ENCODE results near the gene OPTC. TPM values are rescaled to one million over a fixed set of nuclear protein-coding genes. Genes with fewer than 3 reads are reported as not detected.

Gene OPTC
- total and polyA plus RNA-seq, 4 donors, result not detected

DNA sequence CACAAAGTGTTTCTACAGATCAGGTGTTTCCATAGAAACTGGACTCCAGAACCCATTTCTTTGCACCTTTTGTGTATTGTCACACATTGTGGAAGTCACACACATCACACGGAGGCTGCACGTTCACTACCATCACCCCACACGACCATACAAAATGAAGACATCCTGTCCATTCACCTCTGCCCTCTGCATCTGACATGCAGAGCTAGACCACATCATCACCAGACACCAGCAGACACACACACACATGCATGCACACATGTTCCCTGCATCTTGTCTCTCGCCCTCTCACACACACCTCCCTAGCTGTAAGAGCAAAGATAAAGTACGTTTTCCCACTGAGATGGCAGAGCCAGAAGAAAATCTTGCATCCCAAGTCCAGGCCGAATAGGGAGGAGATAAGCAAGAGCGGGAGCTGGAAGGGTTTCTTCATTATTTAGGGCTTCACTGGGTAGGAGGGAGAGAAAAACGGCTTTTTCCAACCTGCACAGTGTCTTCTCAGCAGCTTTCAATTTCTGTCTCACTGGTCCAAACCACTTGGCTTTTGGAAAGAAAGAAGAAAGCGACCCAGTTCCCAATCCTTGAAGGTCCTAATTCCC lies 17.6 kb upstream of the OPTC start:
- H3K4me1 ChIP-seq (ENCODE audit: control insufficient read depth in 5 of 5, insufficient read depth in 5 of 5, low read length in 5 of 5), result peaks cover 0 to 40% (median 6%) of the 10 kb centered on the region in 5 donors
- peak in 2 of 3 donors; percentile 31 to 35 for DNase-seq
- peak overlapping the region; percentile 44 for H3K4me3 ChIP-seq
- H3K9ac ChIP-seq (ENCODE audit: insufficient read depth in 1 of 2, low read length in 2 of 2), result no peak overlapping the region
- no peaks in the 10 kb centered on the region for H3K27me3 ChIP-seq (ENCODE audit: control insufficient read depth in 3 of 3, insufficient read depth in 3 of 3, low read length in 2 of 3)
- 65 to 80% methylated on average over 9 of the region's 9 CpGs for WGBS, 2 donors
- no peak for ATAC-seq (ENCODE audit: insufficient read depth, low FRiP score)
- peak overlapping the region in 1 of 2 donors; percentile 85 for H3K27ac ChIP-seq (ENCODE audit: low read depth in 1 of 2, low read length in 1 of 2)
- no peaks in the 10 kb centered on the region for H3K9me3 ChIP-seq (ENCODE audit: control insufficient read depth in 4 of 4, insufficient read depth in 3 of 4, low read length in 3 of 4)
- no peaks in the 10 kb centered on the region for H3K36me3 ChIP-seq (ENCODE audit: control insufficient read depth in 4 of 4, insufficient read depth in 4 of 4, low read length in 4 of 4)
- TF ChIP-seq, protein P1, sequence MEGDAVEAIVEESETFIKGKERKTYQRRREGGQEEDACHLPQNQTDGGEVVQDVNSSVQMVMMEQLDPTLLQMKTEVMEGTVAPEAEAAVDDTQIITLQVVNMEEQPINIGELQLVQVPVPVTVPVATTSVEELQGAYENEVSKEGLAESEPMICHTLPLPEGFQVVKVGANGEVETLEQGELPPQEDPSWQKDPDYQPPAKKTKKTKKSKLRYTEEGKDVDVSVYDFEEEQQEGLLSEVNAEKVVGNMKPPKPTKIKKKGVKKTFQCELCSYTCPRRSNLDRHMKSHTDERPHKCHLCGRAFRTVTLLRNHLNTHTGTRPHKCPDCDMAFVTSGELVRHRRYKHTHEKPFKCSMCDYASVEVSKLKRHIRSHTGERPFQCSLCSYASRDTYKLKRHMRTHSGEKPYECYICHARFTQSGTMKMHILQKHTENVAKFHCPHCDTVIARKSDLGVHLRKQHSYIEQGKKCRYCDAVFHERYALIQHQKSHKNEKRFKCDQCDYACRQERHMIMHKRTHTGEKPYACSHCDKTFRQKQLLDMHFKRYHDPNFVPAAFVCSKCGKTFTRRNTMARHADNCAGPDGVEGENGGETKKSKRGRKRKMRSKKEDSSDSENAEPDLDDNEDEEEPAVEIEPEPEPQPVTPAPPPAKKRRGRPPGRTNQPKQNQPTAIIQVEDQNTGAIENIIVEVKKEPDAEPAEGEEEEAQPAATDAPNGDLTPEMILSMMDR (IDR thresholded peaks at IDR 0.05; ENCODE audit: control extremely low read depth, extremely low read depth), result no peak

DNA sequence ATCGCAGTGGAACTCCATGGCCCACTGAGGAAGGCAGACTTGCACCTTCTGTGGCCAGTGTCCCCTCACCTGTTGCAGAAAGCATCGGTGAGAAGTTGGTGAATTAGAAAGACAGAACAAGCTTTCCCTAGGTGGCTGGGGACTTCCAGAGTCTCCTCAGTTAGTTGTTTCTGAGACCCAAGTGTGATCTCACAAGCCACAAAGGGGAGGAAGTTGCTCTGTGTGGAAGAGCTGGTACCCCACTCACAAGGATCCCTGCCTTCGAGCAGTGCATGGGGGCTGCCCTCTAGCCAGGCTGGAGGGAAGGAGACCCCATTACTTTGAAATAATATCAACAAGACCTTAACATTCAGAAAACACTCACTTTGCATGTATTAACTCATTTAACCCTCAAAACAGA lies 16.2 kb upstream of the OPTC start:
- Histone ChIP-seq H3K9me3 (ENCODE audit: control insufficient read depth in 4 of 4, insufficient read depth in 3 of 4, low read length in 3 of 4) (no peaks in the 10 kb centered on the region), H3K27ac (ENCODE audit: low read depth in 1 of 2, low read length in 1 of 2) (peak overlapping the region in 1 of 2 donors; percentile 64), H3K4me1 (ENCODE audit: control insufficient read depth in 5 of 5, insufficient read depth in 5 of 5, low read length in 5 of 5) (peaks cover 0 to 45% (median 9%) of the 10 kb centered on the region in 5 donors), H3K4me3 (peak overlapping the region; percentile 28), H3K27me3 (ENCODE audit: control insufficient read depth in 3 of 3, insufficient read depth in 3 of 3, low read length in 2 of 3) (no peaks in the 10 kb centered on the region), H3K9ac (ENCODE audit: insufficient read depth in 1 of 2, low read length in 2 of 2) (no peak overlapping the region), H3K36me3 (ENCODE audit: control insufficient read depth in 4 of 4, insufficient read depth in 4 of 4, low read length in 4 of 4) (no peaks in the 10 kb centered on the region)
- 79 to 84% methylated on average over 3 of the region's 3 CpGs for WGBS, 2 donors
- DNase-seq, result no peak
- TF ChIP-seq, protein P1 (IDR thresholded peaks at IDR 0.05; ENCODE audit: control extremely low read depth, extremely low read depth), result no peak
- ATAC-seq (ENCODE audit: insufficient read depth, low FRiP score), result no peak

DNA sequence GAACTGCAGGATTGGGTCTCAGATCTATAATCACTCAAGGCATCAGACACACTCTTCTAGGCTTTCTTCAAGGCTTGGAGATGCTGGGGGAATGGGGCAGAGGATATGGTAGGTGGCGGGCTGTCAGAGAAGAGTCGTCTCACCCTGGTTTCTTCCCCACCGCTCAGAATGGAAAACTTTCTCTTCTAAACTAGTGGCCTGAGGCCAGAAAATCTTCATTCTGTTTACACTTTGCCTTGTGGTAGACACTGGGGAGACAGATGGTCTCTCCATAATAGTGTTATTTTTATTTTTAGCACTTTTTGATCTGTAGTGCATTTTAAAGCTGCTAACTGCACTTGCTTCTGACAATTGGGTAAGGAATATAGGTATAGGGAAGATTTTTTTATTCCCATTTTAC lies 15.7 kb upstream of the OPTC start:
- H3K9ac ChIP-seq (ENCODE audit: insufficient read depth in 1 of 2, low read length in 2 of 2), result no peak overlapping the region
- H3K4me1 ChIP-seq (ENCODE audit: control insufficient read depth in 5 of 5, insufficient read depth in 5 of 5, low read length in 5 of 5), result peaks cover 0 to 45% (median 9%) of the 10 kb centered on the region in 5 donors
- H3K27ac ChIP-seq (ENCODE audit: low read depth in 1 of 2, low read length in 1 of 2), result no peak overlapping the region
- H3K4me3 ChIP-seq, result no peak overlapping the region
- TF ChIP-seq, protein P1 (IDR thresholded peaks at IDR 0.05; ENCODE audit: control extremely low read depth, extremely low read depth), result no peak
- DNase-seq (peak in 1 of 3 donors; percentile 63), ATAC-seq (ENCODE audit: insufficient read depth, low FRiP score) (no peak)
- no peaks in the 10 kb centered on the region for H3K36me3 ChIP-seq (ENCODE audit: control insufficient read depth in 4 of 4, insufficient read depth in 4 of 4, low read length in 4 of 4)
- whole genome bisulfite sequencing, 2 donors, result 84 to 89% methylated on average over 3 of the region's 3 CpGs
- H3K27me3 ChIP-seq (ENCODE audit: control insufficient read depth in 3 of 3, insufficient read depth in 3 of 3, low read length in 2 of 3), result no peaks in the 10 kb centered on the region
- H3K9me3 ChIP-seq (ENCODE audit: control insufficient read depth in 4 of 4, insufficient read depth in 3 of 4, low read length in 3 of 4), result no peaks in the 10 kb centered on the region

DNA sequence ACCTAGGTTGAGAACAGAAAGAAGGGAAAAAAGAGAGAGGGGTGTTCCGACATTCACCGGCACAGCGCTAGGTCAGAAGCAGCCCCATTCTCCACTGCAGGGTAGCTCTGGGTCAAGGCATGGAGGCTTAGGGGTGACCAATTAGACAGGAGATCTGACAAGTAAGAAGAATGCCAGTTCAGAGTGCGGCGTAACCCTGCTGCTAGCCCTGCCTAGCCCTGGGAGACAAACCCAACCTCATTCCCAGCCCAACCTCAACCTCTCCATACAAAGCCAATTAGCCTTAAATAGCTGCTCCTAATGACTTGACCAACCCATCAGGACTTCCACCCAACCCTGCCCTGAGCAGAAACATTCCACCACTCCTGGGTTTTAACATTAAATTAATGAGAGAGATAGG lies 15.0 kb upstream of the OPTC start:
- Histone ChIP-seq H3K4me1 (ENCODE audit: control insufficient read depth in 5 of 5, insufficient read depth in 5 of 5, low read length in 5 of 5) (peaks cover 0 to 45% (median 9%) of the 10 kb centered on the region in 5 donors), H3K27me3 (ENCODE audit: control insufficient read depth in 3 of 3, insufficient read depth in 3 of 3, low read length in 2 of 3) (no peaks in the 10 kb centered on the region), H3K4me3 (peak overlapping the region; percentile 12), H3K36me3 (ENCODE audit: control insufficient read depth in 4 of 4, insufficient read depth in 4 of 4, low read length in 4 of 4) (no peaks in the 10 kb centered on the region), H3K9me3 (ENCODE audit: control insufficient read depth in 4 of 4, insufficient read depth in 3 of 4, low read length in 3 of 4) (no peaks in the 10 kb centered on the region), H3K27ac (ENCODE audit: low read depth in 1 of 2, low read length in 1 of 2) (peak overlapping the region in 1 of 2 donors; percentile 61), H3K9ac (ENCODE audit: insufficient read depth in 1 of 2, low read length in 2 of 2) (no peak overlapping the region)
- ATAC-seq (ENCODE audit: insufficient read depth, low FRiP score) (no peak), DNase-seq (no peak)
- 90 to 98% methylated on average over 5 of the region's 5 CpGs for WGBS, 2 donors
- TF ChIP-seq, protein P1 (IDR thresholded peaks at IDR 0.05; ENCODE audit: control extremely low read depth, extremely low read depth), result no peak
